HG02759 (cell line): ENCODE measurements around the gene RAB21.
A peak's percentile ranks its signal among the peaks of the same experiment; 100 is the strongest.
"Not testable (repeated sequence)": the region's sequence is repeated elsewhere in the genome, so short reads cannot be mapped to it uniquely, and the experiment has no call there.

Source experiments
- ATAC-seq: cut with Tn5 transposase; IDR thresholded peaks from one replicate; pipeline ENCODE4 v1.9.1; 2021; ENCODE audit warnings: mild to moderate bottlenecking, moderate library complexity; ENCODE audit not compliant: unreplicated experiment

The RAB21 gene

DNA sequence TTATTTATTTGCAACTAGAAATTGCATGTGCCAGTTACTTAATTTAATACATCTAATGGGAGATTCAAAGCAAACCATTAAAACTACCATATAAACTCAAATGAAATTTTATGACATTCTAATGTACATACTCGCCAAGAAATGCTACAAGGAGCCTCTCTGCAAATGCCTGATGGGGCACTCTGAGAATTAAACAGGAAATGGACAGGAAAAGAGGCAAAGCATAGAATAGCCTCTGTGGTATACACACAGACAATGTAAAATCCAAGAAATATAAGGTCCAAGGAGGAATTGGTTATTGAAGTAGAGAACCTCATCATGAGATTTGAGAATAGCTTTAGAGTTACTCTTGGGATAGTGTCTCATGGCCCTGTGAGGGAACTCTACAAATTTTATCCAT, 41.2 kb downstream of the RAB21 start:
- ATAC-seq, result no peak

DNA sequence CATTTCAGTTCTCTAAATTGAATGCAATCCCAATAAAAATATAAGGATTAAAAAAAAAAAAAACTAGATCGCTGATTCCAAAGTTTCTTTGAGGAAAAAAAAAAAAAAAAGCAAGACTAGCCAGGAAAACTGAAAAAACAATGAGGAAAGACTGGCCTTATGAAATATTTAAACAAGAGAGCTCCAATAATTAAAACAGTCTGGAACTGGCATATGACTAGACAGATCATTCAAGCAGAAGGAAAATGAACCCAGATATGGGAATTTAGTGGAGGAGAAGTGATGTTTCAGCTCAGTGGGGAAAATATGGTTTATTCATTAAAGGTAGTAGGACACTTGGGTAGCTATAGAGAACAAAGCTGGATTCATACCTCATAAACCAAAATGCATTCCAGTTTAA, 42.9 kb downstream of the RAB21 start:
- no peak for ATAC-seq

DNA sequence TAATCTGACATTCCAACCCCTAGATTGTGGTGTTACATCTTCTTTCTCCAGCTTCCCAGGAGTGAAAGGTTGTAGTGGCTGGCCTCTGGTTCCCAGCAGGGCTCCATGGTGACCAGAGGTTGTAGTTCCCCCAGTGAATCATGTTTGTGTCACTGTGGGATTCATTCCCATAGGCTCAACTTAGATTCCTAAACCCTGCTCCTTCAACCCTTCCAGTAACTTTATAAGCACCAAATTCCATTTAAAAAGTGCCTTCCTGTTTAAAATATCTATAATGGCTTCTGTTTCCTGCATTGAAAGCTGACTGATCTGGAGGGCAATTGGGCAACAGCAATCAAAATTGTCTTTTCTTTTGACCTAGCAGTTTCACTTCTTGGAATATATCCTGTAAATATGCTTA, 44.4 kb downstream of the RAB21 start:
- ATAC-seq, result no peak

DNA sequence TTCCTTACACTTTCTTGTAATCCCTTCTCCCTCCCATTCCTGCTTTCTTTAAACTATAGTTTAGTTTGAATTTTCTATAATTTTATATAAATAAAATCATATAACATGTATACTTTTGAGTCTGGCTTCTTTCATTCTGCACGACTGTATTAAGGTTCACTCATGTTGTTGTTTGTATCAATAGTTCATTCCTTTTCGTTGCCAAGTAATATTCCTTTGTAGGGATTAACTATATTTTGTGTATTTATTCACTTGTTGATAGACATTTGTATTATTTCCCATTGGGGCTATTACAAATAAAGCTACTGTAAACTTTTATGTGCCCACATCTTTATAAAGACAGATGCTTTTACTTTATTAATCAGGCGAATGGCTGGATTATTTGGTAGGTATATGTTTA, 45.5 kb downstream of the RAB21 start:
- no peak for ATAC-seq

DNA sequence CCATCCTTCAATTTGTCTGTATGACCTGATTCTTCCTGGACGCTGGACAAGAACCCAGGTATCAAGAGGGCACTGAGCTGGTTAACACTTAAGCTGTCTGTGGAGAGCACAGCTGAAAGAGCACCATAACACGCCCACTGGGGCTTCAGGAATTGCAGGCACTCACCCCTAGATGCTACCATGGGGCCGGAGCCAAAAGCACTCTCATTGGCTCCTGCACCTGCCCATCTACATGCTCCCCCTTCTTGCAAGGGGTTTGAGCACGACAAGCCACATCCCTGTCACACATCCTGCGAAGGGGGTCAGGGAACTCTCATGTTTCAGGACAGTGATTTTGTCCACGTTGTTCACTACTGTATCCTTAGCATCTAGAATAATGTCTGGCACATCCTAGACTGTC, 49.8 kb downstream of the RAB21 start:
- no peak for ATAC-seq

DNA sequence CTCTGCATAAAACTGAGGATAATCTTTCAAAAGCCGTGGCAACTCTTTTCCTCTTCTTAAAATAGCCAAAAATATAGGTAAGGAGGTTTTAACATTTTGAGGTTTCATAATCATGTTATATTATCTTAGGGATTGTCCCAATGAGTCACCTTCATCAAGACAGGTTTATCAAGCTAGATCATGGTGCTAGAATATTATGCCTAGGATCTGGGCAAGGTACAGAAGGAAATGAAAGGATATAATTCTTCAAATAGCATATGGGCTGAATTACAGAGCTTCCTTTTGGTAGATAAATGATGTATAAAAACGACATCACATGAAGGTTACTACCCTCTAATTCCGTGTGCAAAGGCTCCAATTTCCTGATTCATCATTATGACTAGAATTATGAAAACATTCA, 56.3 kb downstream of the RAB21 start:
- ATAC-seq, result no peak

DNA sequence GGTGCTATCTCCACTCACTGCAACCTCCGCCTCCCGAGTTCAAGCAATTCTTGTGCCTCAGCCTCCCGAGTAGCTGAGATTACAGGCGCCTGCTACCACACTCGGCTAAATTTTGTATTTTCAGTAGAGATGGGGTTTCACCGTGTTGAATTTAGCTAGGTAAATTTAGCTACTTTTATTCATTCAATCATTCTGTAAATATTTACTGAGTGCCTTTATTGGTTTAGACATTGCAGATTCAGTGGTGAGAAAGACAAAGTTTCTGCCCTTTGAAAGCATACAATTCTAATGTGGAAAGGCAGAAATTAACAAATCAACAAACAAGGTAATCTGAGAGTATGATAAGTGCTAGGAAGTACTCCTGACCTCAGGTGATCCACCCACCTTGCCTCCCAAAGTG, 60.6 kb downstream of the RAB21 start:
- ATAC-seq, result not testable (repeated sequence)

DNA sequence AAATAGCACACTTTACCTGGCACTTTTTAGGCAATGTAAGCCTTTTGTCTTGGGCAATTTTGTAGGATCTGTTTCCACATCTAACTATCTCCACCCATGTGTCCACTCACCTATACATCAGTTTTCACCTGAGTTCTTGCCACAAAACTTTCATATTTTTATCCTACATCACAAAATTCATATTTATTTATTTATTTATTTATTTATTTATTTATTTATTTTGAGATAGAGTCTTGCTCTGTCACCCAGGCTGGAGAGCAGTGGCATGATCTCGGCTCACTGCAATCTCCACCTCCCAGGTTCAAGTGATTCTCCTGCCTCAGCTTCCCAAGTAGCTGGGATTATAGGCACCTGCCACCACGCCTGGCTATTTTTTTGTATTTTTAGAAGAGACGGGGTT, 67.4 kb downstream of the RAB21 start:
- ATAC-seq, result not testable (repeated sequence)

DNA sequence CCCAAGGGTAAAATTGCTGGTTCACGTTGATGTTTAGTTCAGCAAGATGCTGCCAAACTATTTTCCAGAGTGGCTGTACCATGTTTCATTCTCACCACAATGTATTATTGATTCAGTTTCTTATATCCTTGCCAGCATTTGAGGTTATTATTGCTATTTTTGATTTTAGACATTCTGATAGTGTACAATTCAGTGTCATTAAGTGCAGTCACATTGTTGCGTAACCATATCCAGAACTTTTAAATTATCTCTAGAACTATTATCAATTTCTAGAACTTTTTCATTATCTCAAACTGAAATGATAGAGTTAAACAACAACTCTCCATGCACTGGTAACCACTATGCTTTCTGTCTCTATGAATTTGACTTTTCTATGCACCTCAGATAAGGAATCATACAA, 74.2 kb downstream of the RAB21 start:
- ATAC-seq, result no peak

DNA sequence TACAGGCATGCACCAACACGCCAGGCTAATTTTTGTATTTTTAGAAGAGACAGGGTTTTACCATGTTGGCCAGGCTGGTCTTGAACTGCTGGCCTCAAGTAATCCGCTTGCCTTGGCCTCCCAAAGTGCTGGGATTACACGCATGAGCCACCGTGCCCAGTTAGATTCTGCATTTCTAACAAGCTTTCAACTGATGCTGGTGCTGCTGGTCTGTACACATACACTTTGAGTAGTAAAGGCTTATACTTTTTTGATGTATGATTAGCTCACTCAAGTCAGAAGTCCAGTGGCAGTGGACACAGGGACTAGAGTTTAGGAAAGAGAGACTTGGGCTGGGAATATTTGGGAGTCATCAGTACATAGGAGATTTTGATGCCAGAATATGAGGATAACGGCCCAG, 82.7 kb downstream of the RAB21 start:
- ATAC-seq, result no peak

DNA sequence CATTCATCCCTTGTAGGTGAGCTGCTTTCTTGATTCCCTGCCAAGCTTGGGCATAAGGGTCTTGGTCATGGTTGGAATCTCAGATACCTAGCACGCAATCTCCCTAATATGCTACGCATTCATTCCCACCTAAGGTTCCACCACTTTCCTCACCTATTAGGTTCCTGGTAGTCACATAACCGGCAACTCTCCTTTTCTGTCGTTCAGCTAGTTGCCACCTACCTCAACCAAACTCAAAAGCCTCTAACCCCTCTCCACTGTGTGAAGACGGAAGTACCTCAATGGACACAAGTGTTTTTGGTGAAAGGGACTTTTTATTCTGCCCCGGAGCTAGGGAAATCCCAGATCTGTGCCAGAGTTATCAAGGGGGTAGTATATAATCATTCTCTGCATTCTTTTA, 83.6 kb downstream of the RAB21 start:
- no peak for ATAC-seq

DNA sequence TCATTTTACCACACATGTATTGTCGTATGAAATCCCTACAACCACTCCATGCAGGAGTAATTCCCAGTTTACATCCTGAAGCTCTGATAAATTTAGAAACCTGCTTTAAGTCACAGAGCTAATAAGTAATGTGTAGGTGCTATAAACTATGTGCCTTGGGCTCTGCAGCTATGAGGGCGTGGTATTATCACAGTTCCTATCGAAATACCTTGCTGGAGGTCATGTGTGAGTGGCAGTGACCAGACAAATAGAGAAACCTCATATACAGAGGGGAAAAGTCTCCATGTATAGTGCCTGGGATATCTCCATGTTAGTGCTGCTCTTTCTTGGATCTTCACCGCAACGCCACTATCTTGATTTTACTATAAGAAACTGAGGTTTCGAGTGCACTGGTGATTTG, 84.0 kb downstream of the RAB21 start:
- no peak for ATAC-seq

DNA sequence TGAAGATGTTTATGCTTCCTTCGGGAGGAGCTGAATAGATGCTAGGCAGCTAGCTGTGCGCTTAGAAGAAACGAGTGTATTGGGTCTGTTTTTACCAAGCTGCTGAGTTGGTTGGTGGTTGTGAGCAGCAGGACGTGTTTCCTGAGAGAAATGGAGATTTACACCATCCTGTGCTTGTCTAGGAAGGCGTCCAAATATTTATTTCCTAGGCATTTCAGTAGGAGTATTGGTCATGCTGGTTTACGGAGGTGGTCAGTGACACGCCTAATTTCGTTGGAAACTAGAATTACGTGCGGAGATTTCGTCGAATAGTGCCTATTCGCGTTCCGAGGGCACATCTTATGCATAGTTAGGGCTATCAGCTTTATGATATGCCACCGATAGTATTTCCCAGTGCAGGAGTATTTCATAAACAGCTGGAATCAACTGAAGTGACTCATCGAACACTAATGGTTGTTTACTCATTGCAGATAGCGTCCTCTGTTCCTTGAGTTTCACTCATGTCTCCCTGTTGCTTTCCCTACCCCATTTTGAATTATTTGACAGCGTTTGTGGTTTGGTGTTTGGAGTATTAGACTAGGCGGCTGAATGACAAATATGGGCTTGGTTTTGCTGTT, 85.7 kb downstream of the RAB21 start:
- ATAC-seq, result peak; percentile 8

DNA sequence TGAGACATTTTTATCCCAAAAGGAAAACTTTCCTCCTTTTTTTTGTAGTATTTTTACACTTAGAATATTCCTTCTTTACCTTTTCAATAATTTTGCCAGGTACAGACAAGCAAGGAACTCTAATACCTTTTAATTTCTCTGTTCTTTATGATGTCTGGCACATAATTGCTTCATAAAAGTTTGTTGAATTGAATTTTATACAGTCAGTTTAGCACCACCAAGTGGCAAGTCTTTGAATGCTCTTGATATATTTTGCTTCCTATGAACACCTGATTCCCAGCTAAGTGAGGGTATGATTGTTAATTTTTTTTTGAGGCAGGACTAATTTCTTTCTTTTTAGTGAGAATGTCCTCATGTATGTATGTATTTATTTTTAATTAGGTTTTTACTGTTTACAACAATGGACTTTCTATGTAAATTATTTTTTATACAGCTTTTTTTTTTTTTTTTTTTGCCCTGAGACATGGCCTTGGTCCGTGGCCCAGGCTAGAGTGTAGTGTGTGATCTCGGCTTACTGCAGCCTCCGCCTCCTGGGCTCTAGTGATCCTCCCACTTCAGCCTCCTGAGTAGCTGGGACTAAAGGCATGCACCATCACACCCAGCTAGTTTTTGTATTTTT, 91.8 kb downstream of the RAB21 start:
- ATAC-seq, result peak; percentile 53

DNA sequence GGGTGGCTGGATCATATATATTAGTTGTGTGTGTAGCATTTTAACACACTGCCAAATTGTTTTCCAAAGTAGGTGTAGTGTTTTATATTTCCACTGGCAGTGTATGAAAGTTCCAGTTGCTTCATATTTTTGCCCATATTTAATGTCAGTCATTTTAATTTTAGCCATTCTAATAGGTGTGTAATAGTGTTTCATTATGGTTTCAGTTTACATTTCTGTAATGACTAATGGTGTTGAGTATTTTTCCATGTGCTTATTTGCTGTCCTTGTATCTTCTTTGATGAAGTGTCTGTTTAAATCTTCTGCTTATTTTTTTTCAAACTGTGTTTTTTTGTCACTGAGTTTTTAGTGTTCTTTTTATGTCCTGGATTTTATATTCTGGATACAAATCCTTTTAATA, 93.5 kb downstream of the RAB21 start:
- no peak for ATAC-seq

DNA sequence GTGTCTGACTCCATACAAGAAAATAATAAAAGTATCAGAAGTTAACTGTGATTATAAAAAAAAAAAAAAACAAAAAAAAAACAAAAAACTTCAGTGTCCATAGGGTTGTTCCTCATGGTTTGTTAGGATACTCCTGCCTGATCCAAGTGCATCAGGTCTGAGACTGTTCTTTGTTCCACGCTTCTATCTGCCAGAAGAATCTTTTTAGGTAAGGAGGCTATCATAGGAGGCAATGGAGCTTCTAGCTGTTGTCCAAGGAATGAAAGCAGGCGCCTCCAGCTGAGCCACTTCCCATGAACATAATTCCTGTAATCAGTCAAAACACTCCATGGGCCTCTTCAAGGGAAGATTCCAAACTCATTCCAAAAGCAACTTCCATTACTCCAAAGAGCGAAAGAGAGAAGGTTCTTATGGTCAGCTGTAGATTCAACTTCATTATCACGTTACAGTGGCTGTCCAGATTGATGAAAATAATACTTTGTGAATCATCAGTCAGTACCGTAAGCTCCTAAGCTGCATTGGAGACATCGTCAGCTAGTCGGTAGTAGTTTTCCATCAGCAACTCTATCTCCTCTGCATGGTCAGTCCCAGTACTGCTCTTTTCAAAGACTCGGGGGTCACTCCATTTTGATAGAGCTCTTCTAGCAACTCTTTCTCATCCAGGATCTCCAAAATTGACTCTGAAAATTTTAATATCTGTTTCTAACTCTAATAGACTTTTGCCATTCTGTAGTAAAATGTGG, 94.6 kb downstream of the RAB21 start:
- ATAC-seq, result no peak
